H1 (cell line): Measurements from ENCODE around the gene ZNF835. TPM values are rescaled to one million over a fixed set of nuclear protein-coding genes. Genes with fewer than 3 reads are reported as not detected.

Source experiments
- CTCF ChIA-PET: fragments of 300-600 bp; sonication (Branson Sonifier 250); formaldehyde crosslinking; loops from one replicate; lab custom pipeline; 2021; ENCODE audit not compliant: partially characterized antibody; lab: Charles Lee
- POLR2A ChIA-PET: fragments of 300-600 bp; sonication (Branson Sonifier 250); formaldehyde crosslinking; loops from one replicate; lab custom pipeline; 2021; ENCODE audit warnings: inconsistent platforms; ENCODE audit not compliant: partially characterized antibody; lab: Charles Lee
- DNase-seq, 2 experiments: peaks; one replicate each; pipeline versions ENCODE4 v3.0.0 to v3.0.0-alpha.2; 2010 to 2022; ENCODE audit warnings: low spot score in 2 of 2, low read depth in 1 of 2, mixed read lengths in 1 of 2
- FAIRE-seq: peaks from 2 replicates; lab custom pipeline; 2011; peaks lifted over from hg19 to GRCh38; lab: Jason Lieb, UNC
- H2AFZ ChIP-seq: 2 replicates; pipeline ENCODE4 v1.8.1; 2012; ENCODE audit warnings: low read length, inconsistent platforms
- H2AK5ac ChIP-seq: 2 replicates; pipeline ENCODE4 v1.6.1; 2013; ENCODE audit warnings: low read depth, low read length
- H2BK120ac ChIP-seq: replicated peaks from 2 replicates; pipeline ENCODE3; 2013; ENCODE audit warnings: low read depth, low read length, inconsistent platforms
- H2BK12ac ChIP-seq: 2 replicates; pipeline ENCODE4 v1.6.1; 2013; ENCODE audit warnings: low read depth, low read length
- H2BK15ac ChIP-seq: 2 replicates; pipeline ENCODE4 v1.6.1; 2013; ENCODE audit warnings: low read length
- H2BK20ac ChIP-seq: 2 replicates; pipeline ENCODE4 v1.6.1; 2013; ENCODE audit warnings: low read length
- H2BK5ac ChIP-seq: 2 replicates; pipeline ENCODE4 v1.6.1; 2013; ENCODE audit warnings: low read depth, low read length
- H3K14ac ChIP-seq: 2 replicates; pipeline ENCODE4 v1.6.1; 2013; ENCODE audit warnings: inconsistent platforms; ENCODE audit not compliant: insufficient read length
- H3K18ac ChIP-seq: 2 replicates; pipeline ENCODE4 v1.6.1; 2013; ENCODE audit warnings: low read length; ENCODE audit errors: extremely low read depth
- H3K23ac ChIP-seq: 2 replicates; pipeline ENCODE4 v1.6.1; 2013; ENCODE audit warnings: inconsistent platforms; ENCODE audit not compliant: insufficient read length
- H3K23me2 ChIP-seq: 2 replicates; pipeline ENCODE4 v1.6.1; 2013; ENCODE audit warnings: low read depth, low read length
- H3K27ac ChIP-seq: 2 replicates; pipeline ENCODE4 v1.6.1; 2011; ENCODE audit warnings: low read depth, low read length, inconsistent platforms
- H3K27me3 ChIP-seq, 4 experiments: replicated peaks in 1 of 4; 1 replicate in 1 of 4; 2 replicates in 3 of 4; pipeline versions ENCODE4 v1.6.1 to v1.8.1; 2011 to 2013; ENCODE audit warnings: low read length in 3 of 4, mild to moderate bottlenecking in 3 of 4, inconsistent platforms in 2 of 4, mixed read lengths in 2 of 4, moderate library complexity in 1 of 4; ENCODE audit not compliant: control insufficient read depth in 3 of 4, insufficient read depth in 3 of 4; ENCODE audit errors: extremely low read depth in 1 of 4
- H3K36me3 ChIP-seq, 4 experiments: 2 replicates each; pipeline versions ENCODE4 v1.6.1 to v1.8.1; 2011 to 2013; ENCODE audit warnings: mild to moderate bottlenecking in 4 of 4, low read length in 3 of 4, moderate library complexity in 2 of 4, control low read depth in 1 of 4, inconsistent platforms in 1 of 4; ENCODE audit not compliant: insufficient read depth in 4 of 4, control insufficient read depth in 2 of 4
- H3K4ac ChIP-seq: replicated peaks from 2 replicates; pipeline ENCODE3; 2013; ENCODE audit warnings: low read length, low read depth, mixed read lengths, inconsistent platforms; ENCODE audit not compliant: insufficient read length
- H3K4me1 ChIP-seq, 4 experiments: replicated peaks in 1 of 4; 1 replicate in 1 of 4; 2 replicates in 3 of 4; pipeline versions ENCODE4 v1.6.1 to v1.8.1; 2011 to 2013; ENCODE audit warnings: low read length in 3 of 4, inconsistent platforms in 2 of 4, mixed read lengths in 1 of 4; ENCODE audit not compliant: insufficient read depth in 4 of 4, control insufficient read depth in 3 of 4
- H3K4me2 ChIP-seq, 2 experiments: 2 replicates each; pipeline versions ENCODE4 v1.6.1 to v1.8.1; 2011 to 2013; ENCODE audit warnings: low read depth in 2 of 2, low read length in 2 of 2, control low read depth in 1 of 2, inconsistent platforms in 1 of 2, mild to moderate bottlenecking in 1 of 2; ENCODE audit not compliant: insufficient read depth in 1 of 2
- H3K4me3 ChIP-seq, 4 experiments: fragments of 200-600, 300-600 bp in 1 of 4; sonication (generic), shearing (Covaris generic), sonication (Bioruptor Twin) in 1 of 4; 2 replicates each; pipeline versions ENCODE4 v1.5.1 to v1.8.1; 2011 to 2016; ENCODE audit warnings: low read length in 4 of 4, low read depth in 3 of 4, control low read depth in 2 of 4, inconsistent platforms in 2 of 4, mild to moderate bottlenecking in 2 of 4, mixed read lengths in 1 of 4, moderate library complexity in 1 of 4; ENCODE audit not compliant: insufficient read depth in 2 of 4; ENCODE audit errors: extremely low read depth in 1 of 4
- H3K56ac ChIP-seq: replicated peaks from 2 replicates; pipeline ENCODE3; 2013; ENCODE audit warnings: low read depth, mild to moderate bottlenecking, mixed read lengths, low read length, inconsistent platforms; ENCODE audit not compliant: insufficient read length
- H3K79me1 ChIP-seq: 2 replicates; pipeline ENCODE4 v1.6.1; 2013; ENCODE audit warnings: low read depth, low read length, control low read depth
- H3K79me2 ChIP-seq, 2 experiments: 2 replicates each; pipeline versions ENCODE4 v1.6.1 to v1.8.1; 2012 to 2013; ENCODE audit warnings: low read length in 2 of 2, mild to moderate bottlenecking in 2 of 2, inconsistent platforms in 1 of 2; ENCODE audit not compliant: insufficient read depth in 2 of 2, control insufficient read depth in 1 of 2
- H3K9ac ChIP-seq, 4 experiments: replicated peaks in 1 of 4; 1 replicate in 1 of 4; 2 replicates in 3 of 4; pipeline versions ENCODE4 v1.6.1 to v1.8.1; 2011 to 2013; ENCODE audit warnings: low read depth in 3 of 4, low read length in 3 of 4, control low read depth in 2 of 4, mild to moderate bottlenecking in 2 of 4, moderate library complexity in 2 of 4, inconsistent platforms in 1 of 4; ENCODE audit errors: extremely low read depth in 1 of 4
- H3K9me3 ChIP-seq, 2 experiments: 2 replicates each; pipeline versions ENCODE4 v1.6.1 to v1.8.1; 2012 to 2013; ENCODE audit warnings: mild to moderate bottlenecking in 2 of 2, moderate library complexity in 2 of 2, control low read depth in 1 of 2, inconsistent platforms in 1 of 2, low read depth in 1 of 2, low read length in 1 of 2, mixed read lengths in 1 of 2; ENCODE audit not compliant: insufficient read depth in 2 of 2
- H4K20me1 ChIP-seq, 2 experiments: replicated peaks in 1 of 2; 2 replicates each; pipeline versions ENCODE3 to v1.8.1; 2011 to 2013; ENCODE audit warnings: inconsistent platforms in 2 of 2, low read length in 2 of 2, mild to moderate bottlenecking in 1 of 2; ENCODE audit not compliant: insufficient read depth in 2 of 2, control insufficient read depth in 1 of 2
- H4K5ac ChIP-seq: 2 replicates; pipeline ENCODE4 v1.6.1; 2013; ENCODE audit warnings: low read length, low read depth, mixed read lengths, inconsistent platforms; ENCODE audit not compliant: insufficient read length
- H4K8ac ChIP-seq: 2 replicates; pipeline ENCODE4 v1.8.0; 2013; ENCODE audit warnings: mild to moderate bottlenecking, moderate library complexity, low read length, inconsistent platforms; ENCODE audit not compliant: insufficient read depth; ENCODE audit errors: extremely low read depth
- H4K91ac ChIP-seq: replicated peaks from 2 replicates; pipeline ENCODE3; 2013; ENCODE audit warnings: low read length, mixed read lengths, inconsistent platforms; ENCODE audit not compliant: insufficient read length
- ASH2L ChIP-seq: fragments of 200-600, 300-600 bp; sonication (generic); IDR thresholded peaks from one replicate; pipeline ENCODE4 v1.7.1; 2017; ENCODE audit warnings: low read length
- CBX5 ChIP-seq: fragments of 300-800, 300-1000 bp; sonication (generic); IDR thresholded peaks from 2 replicates; pipeline ENCODE4 v1.7.1; 2016; ENCODE audit warnings: antibody characterized with exemption, low read length, low read depth
- CBX8 ChIP-seq: fragments of 300-800, 300-1000 bp; sonication (generic); IDR thresholded peaks from 2 replicates; pipeline ENCODE4 v1.7.1; 2016; ENCODE audit warnings: low read depth, low read length, borderline replicate concordance
- KDM5A ChIP-seq: fragments of 200-600 bp; IDR thresholded peaks from 2 replicates; pipeline ENCODE4 v1.7.1; 2012; ENCODE audit warnings: mild to moderate bottlenecking, low read length, inconsistent platforms, mixed read lengths
- POLR2A ChIP-seq, 2 experiments: IDR thresholded peaks; 1 replicate in 1 of 2; 2 replicates in 1 of 2; pipeline ENCODE4 v1.6.1; 2011; ENCODE audit warnings: low read depth in 2 of 2, low read length in 2 of 2, mild to moderate bottlenecking in 2 of 2; ENCODE audit errors: control extremely low read depth in 1 of 2
- RAD21 ChIP-seq, 2 experiments: IDR thresholded peaks in 1 of 2; conservative IDR thresholded peaks in 1 of 2; 2 replicates each; pipeline ENCODE4 v1.6.1; 2011; ENCODE audit warnings: low read depth in 2 of 2, low read length in 2 of 2, improper control_type of control experiment in 1 of 2, inconsistent platforms in 1 of 2, mild to moderate bottlenecking in 1 of 2, moderate library complexity in 1 of 2
- RBBP5 ChIP-seq: IDR thresholded peaks from 2 replicates; pipeline ENCODE4 v1.7.1; 2012; ENCODE audit warnings: low read depth, mild to moderate bottlenecking, inconsistent platforms, low read length, moderate library complexity, borderline replicate concordance
- RFX5 ChIP-seq: IDR thresholded peaks from 2 replicates; pipeline ENCODE4 v1.6.1; 2011; ENCODE audit warnings: low read depth, low read length, improper control_type of control experiment, borderline replicate concordance
- RNF2 ChIP-seq: fragments of 200-900, 300-1000 bp; sonication (generic); IDR thresholded peaks from 2 replicates; pipeline ENCODE4 v1.7.1; 2016; ENCODE audit warnings: borderline replicate concordance, low read depth, mild to moderate bottlenecking, antibody characterized with exemption, low read length; ENCODE audit not compliant: poor library complexity, severe bottlenecking; ENCODE audit errors: missing control alignments
- SIN3A ChIP-seq, 2 experiments: IDR thresholded peaks in 1 of 2; conservative IDR thresholded peaks in 1 of 2; 2 replicates each; pipeline ENCODE4 v1.6.1; 2011 to 2012; ENCODE audit warnings: low read length in 2 of 2, improper control_type of control experiment in 1 of 2, low read depth in 1 of 2, mild to moderate bottlenecking in 1 of 2
- SP1 ChIP-seq: IDR thresholded peaks from 2 replicates; pipeline ENCODE4 v1.6.1; 2011; ENCODE audit warnings: low read depth, low read length
- SRF ChIP-seq: IDR thresholded peaks from 2 replicates; pipeline ENCODE4 v1.6.1; 2011; ENCODE audit warnings: mild to moderate bottlenecking, low read depth, low read length, moderate library complexity
- TAF1 ChIP-seq: IDR thresholded peaks from 2 replicates; pipeline ENCODE4 v1.6.1; 2011; ENCODE audit warnings: mild to moderate bottlenecking, low read depth, low read length
- WGBS, 2 experiments: shearing (Covaris generic) in 1 of 2; methylation state at CpG; one replicate each; pipeline versions ENCODE4 v1.1.6 to v1.1.7; 2013 to 2015; ENCODE audit warnings: low lambda C conversion rate in 2 of 2, mixed read lengths in 2 of 2, inconsistent platforms in 1 of 2, low coverage in 1 of 2, missing lambda C conversion rate in 1 of 2; ENCODE audit not compliant: insufficient replicate concordance in 2 of 2, insufficient coverage in 1 of 2, insufficient read length in 1 of 2; ENCODE audit errors: extremely low coverage in 1 of 2, missing lambda C conversion rate in 1 of 2; 5-methylcytosine and 5-hydroxymethylcytosine counted together
- polyA plus RNA-seq, 7 experiments: library from polyadenylated mRNA; depleted of rRNA in 3 of 7; stranded (reverse) in 5 of 7; unstranded in 2 of 7; fragments of >200 nt in 5 of 7; fragments of 200-250 nt in 2 of 7; gene quantifications; 1 replicate in 5 of 7; 2 replicates in 1 of 7; 4 replicates in 1 of 7; pipeline versions ENCODE4 v1.2.1 to v1.2.3, GENCODE V29; 2011 to 2013; ENCODE audit warnings: missing spikeins in 2 of 7, mixed read lengths in 2 of 7
- total RNA-seq: library from RNA; stranded (reverse); fragmentation: NEBNext Ultra II Directional; extraction: Animal tissue kit (Norgen Biotek cat#: 25700); gene quantifications from 2 replicates; pipeline ENCODE4 v1.2.1, GENCODE V29; 2021

Gene ZNF835
- total and polyA plus RNA-seq, 2 of the 8 experiments (the other 6 are each of a cell fraction or from before 2014, with no cell fraction given) = 0.02 to 1.8 TPM

DNA sequence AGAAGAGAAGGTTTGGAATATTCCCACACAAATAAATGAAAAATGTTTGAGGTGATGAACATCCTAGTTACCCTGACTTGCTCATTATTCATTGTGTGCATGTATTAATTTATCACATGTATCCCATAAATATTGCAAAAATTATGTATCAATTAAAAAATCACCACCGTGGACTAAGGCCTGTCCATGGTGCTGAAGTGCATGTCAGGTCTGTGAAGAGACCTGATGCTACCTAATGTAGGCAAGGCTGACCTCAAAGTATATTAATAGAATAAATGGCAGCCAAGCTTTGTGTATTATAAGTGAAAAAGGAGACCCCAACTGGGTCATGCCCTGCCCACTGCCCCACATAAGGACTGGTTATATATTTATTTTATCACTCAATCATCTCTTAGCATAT lies 34.4 kb upstream of the ZNF835 start:
- WGBS, 2 experiments = 76% methylated on average over 1 of the region's 1 CpG; no CpG with 5 or more reads in 1 of the 2 experiments
- Histone ChIP-seq H3K9ac (no peak overlapping the region), H3K18ac (no peak overlapping the region), H3K9me3 (peaks cover 42 to 55% of the 10 kb centered on the region in 2 experiments), H3K27me3 (no peaks in the 10 kb centered on the region), H3K14ac (no peak overlapping the region), H4K91ac (no peak overlapping the region), H3K79me1 (no peaks in the 10 kb centered on the region), H4K20me1 (no peaks in the 10 kb centered on the region), H2BK5ac (no peak overlapping the region), H3K4me2 (no peak overlapping the region), H3K4me3 (no peak overlapping the region), H3K4me1 (no peaks in the 10 kb centered on the region), H3K79me2 (no peaks in the 10 kb centered on the region), H4K5ac (no peak overlapping the region), H3K27ac (no peak overlapping the region), H2BK12ac (no peak overlapping the region), H2BK120ac (no peak overlapping the region), H3K36me3 (no peaks in the 10 kb centered on the region), H3K4ac (no peak overlapping the region), H4K8ac (no peak overlapping the region), H2BK15ac (no peak overlapping the region), H3K23ac (no peak overlapping the region), H2AK5ac (no peak overlapping the region), H3K23me2 (no peaks in the 10 kb centered on the region), H2BK20ac (no peak overlapping the region), H2AFZ (no peak overlapping the region), H3K56ac (no peak overlapping the region)
- no peak for DNase-seq
- CTCF ChIA-PET = no interaction called here
- no peak for FAIRE-seq
- POLR2A ChIA-PET = no interaction called here
- TF ChIP-seq CBX8 = no peak
- TF ChIP-seq SP1 = no peak
- TF ChIP-seq CBX5 = no peak
- TF ChIP-seq SIN3A (conservative IDR thresholded peaks at IDR 0.05 in 1 of 2, IDR thresholded peaks at IDR 0.05 in 1 of 2; ENCODE audit: low read depth in 1 of 2, low read length in 2 of 2) = no peak
- TF ChIP-seq RAD21 (IDR thresholded peaks at IDR 0.05 in 1 of 2, conservative IDR thresholded peaks at IDR 0.05 in 1 of 2; ENCODE audit: low read depth in 2 of 2, low read length in 2 of 2) = no peak
- no peak for TF ChIP-seq ASH2L
- no peak for TF ChIP-seq TAF1
- TF ChIP-seq POLR2A (IDR thresholded peaks at IDR 0.05; ENCODE audit: control extremely low read depth in 1 of 2, low read depth in 2 of 2, low read length in 2 of 2) = no peak
- TF ChIP-seq RBBP5 = no peak
- no peak for TF ChIP-seq KDM5A
- no peak for TF ChIP-seq RFX5
- no peak for TF ChIP-seq SRF
- no peak for TF ChIP-seq RNF2
